DOHH2 (cell line): Measurements from ENCODE around the gene SURF2.

ENCODE experiments used
- EZH2phosphoT487 ChIP-seq: fragments of 200-600 bp; sonication (generic); IDR thresholded peaks from 2 replicates; pipeline ENCODE4 v1.6.1; 2017; ENCODE audit warnings: borderline replicate concordance, mild to moderate bottlenecking, antibody characterized with exemption, low read length, moderate library complexity, mixed read lengths
- TF ChIP-seq, protein P1 (sequence below): fragments of 200-600 bp; sonication (generic); IDR thresholded peaks from one replicate; pipeline ENCODE4 v1.5.1; 2014; ENCODE audit warnings: antibody characterized with exemption, mild to moderate bottlenecking, low read depth, low read length; ENCODE audit not compliant: poor library complexity, severe bottlenecking

DNA sequence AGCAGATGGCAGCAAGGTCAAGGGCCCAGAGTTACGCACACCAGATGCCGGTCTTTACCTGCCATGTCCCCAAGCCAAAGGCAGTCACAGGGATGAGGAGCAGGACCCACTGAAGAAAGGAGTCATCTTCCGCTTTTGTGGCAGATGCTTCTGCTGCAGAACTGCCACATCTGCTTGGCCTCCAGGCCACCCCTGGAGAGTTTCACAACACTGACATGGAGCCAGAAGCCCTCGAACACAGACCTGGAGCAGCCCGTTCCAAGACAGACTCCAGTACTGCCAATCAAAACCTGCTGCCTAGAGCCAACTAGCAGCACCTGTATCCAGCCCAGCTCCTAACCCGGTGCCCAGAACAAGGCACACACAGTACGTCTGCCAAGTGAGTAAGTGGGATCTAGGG, 1.6 kb upstream of the SURF2 start:
- no peak for TF ChIP-seq EZH2phosphoT487
- TF ChIP-seq, protein P1, sequence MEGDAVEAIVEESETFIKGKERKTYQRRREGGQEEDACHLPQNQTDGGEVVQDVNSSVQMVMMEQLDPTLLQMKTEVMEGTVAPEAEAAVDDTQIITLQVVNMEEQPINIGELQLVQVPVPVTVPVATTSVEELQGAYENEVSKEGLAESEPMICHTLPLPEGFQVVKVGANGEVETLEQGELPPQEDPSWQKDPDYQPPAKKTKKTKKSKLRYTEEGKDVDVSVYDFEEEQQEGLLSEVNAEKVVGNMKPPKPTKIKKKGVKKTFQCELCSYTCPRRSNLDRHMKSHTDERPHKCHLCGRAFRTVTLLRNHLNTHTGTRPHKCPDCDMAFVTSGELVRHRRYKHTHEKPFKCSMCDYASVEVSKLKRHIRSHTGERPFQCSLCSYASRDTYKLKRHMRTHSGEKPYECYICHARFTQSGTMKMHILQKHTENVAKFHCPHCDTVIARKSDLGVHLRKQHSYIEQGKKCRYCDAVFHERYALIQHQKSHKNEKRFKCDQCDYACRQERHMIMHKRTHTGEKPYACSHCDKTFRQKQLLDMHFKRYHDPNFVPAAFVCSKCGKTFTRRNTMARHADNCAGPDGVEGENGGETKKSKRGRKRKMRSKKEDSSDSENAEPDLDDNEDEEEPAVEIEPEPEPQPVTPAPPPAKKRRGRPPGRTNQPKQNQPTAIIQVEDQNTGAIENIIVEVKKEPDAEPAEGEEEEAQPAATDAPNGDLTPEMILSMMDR: no peak
